SK-N-SH treated with all-trans-retinoic acid at 6 μM for 48 hours (cell line): Measurements from ENCODE around the gene OTOG.

ENCODE experiments used
- ATAC-seq: fragments of 200-7000 bp; cut with Tn5 transposase; 3 replicates; pipeline ENCODE4 v1.9.1; 2020; ENCODE audit warnings: mild to moderate bottlenecking, moderate library complexity
- ARNTL ChIP-seq: fragments of 450-650 bp; formaldehyde crosslinking; IDR thresholded peaks from 2 replicates; pipeline ENCODE4 v1.5.0; 2020; ENCODE audit warnings: low read depth, mild to moderate bottlenecking, moderate library complexity, borderline replicate concordance
- CSDC2 ChIP-seq: fragments of 250-450 bp; sonication (Bioruptor Pico); IDR thresholded peaks from 2 replicates; pipeline ENCODE4 v1.5.0; 2020; ENCODE audit warnings: mild to moderate bottlenecking, moderate library complexity
- ESRRG ChIP-seq: fragments of 250-450 bp; sonication (Bioruptor Pico); IDR thresholded peaks from 2 replicates; pipeline ENCODE4 v1.6.1; 2021; ENCODE audit warnings: mild to moderate bottlenecking
- GLIS3 ChIP-seq: fragments of 250-450 bp; sonication (Bioruptor Pico); IDR thresholded peaks from 2 replicates; pipeline ENCODE4 v1.5.0; 2020; ENCODE audit warnings: mild to moderate bottlenecking, moderate library complexity
- ISL1 ChIP-seq: fragments of 250-450 bp; sonication (Bioruptor Pico); IDR thresholded peaks from 2 replicates; pipeline ENCODE4 v2.1.2; 2022; ENCODE audit warnings: mild to moderate bottlenecking, moderate library complexity
- OSR1 ChIP-seq: fragments of 250-450 bp; sonication (Bioruptor Pico); IDR thresholded peaks from 2 replicates; pipeline ENCODE4 v1.8.0; 2022; ENCODE audit warnings: moderate library complexity, mild to moderate bottlenecking, inconsistent platforms
- PPARA ChIP-seq: fragments of 250-450 bp; sonication (Bioruptor Pico); IDR thresholded peaks from 2 replicates; pipeline ENCODE4 v1.5.0; 2020; ENCODE audit warnings: mild to moderate bottlenecking, borderline replicate concordance
- RARB ChIP-seq: fragments of 250-450 bp; sonication (Bioruptor Pico); IDR thresholded peaks from 2 replicates; pipeline ENCODE4 v1.8.0; 2021; ENCODE audit warnings: mild to moderate bottlenecking, moderate library complexity
- SNAI2 ChIP-seq: fragments of 250-450 bp; sonication (Bioruptor Pico); IDR thresholded peaks from 2 replicates; pipeline ENCODE4 v1.5.0; 2020; ENCODE audit warnings: mild to moderate bottlenecking, moderate library complexity
- TCF4 ChIP-seq: fragments of 250-450 bp; sonication (Bioruptor Pico); IDR thresholded peaks from 2 replicates; pipeline ENCODE4 v1.8.0; 2021; ENCODE audit warnings: mild to moderate bottlenecking, moderate library complexity, borderline replicate concordance
- TOX ChIP-seq: fragments of 250-450 bp; sonication (Bioruptor Pico); IDR thresholded peaks from 2 replicates; pipeline ENCODE4 v1.8.0; 2021; ENCODE audit warnings: mild to moderate bottlenecking, moderate library complexity, borderline replicate concordance
- ZC3H10 ChIP-seq: fragments of 250-450 bp; sonication (Bioruptor Pico); IDR thresholded peaks from 2 replicates; pipeline ENCODE4 v1.5.1; 2021; ENCODE audit warnings: mild to moderate bottlenecking, moderate library complexity
- ZFP3 ChIP-seq: fragments of 250-450 bp; sonication (Bioruptor Pico); IDR thresholded peaks from 2 replicates; pipeline ENCODE4 v1.5.0; 2020; ENCODE audit warnings: mild to moderate bottlenecking, moderate library complexity
- ZFP30 ChIP-seq: fragments of 450-650 bp; formaldehyde crosslinking; IDR thresholded peaks from 2 replicates; pipeline ENCODE4 v1.5.0; 2022; ENCODE audit warnings: mild to moderate bottlenecking, moderate library complexity
- ZNF565 ChIP-seq: fragments of 450-650 bp; formaldehyde crosslinking; conservative IDR thresholded peaks from 2 replicates; pipeline ENCODE4 v1.5.0; 2020; ENCODE audit warnings: low read depth, mild to moderate bottlenecking, moderate library complexity
- ZNF70 ChIP-seq: fragments of 450-650 bp; formaldehyde crosslinking; IDR thresholded peaks from 2 replicates; pipeline ENCODE4 v1.5.0; 2020; ENCODE audit warnings: mild to moderate bottlenecking, moderate library complexity
- ZNF8 ChIP-seq: fragments of 450-650 bp; formaldehyde crosslinking; IDR thresholded peaks from 2 replicates; pipeline ENCODE4 v1.5.0; 2020; ENCODE audit warnings: mild to moderate bottlenecking, moderate library complexity
- TF ChIP-seq, protein P1 (sequence below): fragments of 250-450 bp; sonication (Bioruptor Pico); IDR thresholded peaks from 2 replicates; pipeline ENCODE4 v1.8.0; 2021; ENCODE audit warnings: low read depth, mild to moderate bottlenecking, moderate library complexity, borderline replicate concordance
- TF ChIP-seq, protein P2 (sequence below): fragments of 250-450 bp; sonication (Bioruptor Pico); IDR thresholded peaks from 2 replicates; pipeline ENCODE4 v1.5.1; 2021; ENCODE audit warnings: mild to moderate bottlenecking, moderate library complexity
- TF ChIP-seq, protein P3 (sequence below): fragments of 250-450 bp; sonication (Bioruptor Pico); IDR thresholded peaks from 2 replicates; pipeline ENCODE4 v1.5.0; 2020; ENCODE audit warnings: mild to moderate bottlenecking, moderate library complexity
- TF ChIP-seq, protein P4 (sequence below): fragments of 250-450 bp; sonication (Bioruptor Pico); IDR thresholded peaks from 2 replicates; pipeline ENCODE4 v1.5.1; 2020; ENCODE audit warnings: low read depth, mild to moderate bottlenecking, moderate library complexity
- TF ChIP-seq, protein P5 (sequence below): fragments of 250-450 bp; sonication (Bioruptor Pico); IDR thresholded peaks from 2 replicates; pipeline ENCODE4 v1.8.0; 2020; ENCODE audit warnings: mild to moderate bottlenecking, moderate library complexity, borderline replicate concordance

The OTOG gene

DNA sequence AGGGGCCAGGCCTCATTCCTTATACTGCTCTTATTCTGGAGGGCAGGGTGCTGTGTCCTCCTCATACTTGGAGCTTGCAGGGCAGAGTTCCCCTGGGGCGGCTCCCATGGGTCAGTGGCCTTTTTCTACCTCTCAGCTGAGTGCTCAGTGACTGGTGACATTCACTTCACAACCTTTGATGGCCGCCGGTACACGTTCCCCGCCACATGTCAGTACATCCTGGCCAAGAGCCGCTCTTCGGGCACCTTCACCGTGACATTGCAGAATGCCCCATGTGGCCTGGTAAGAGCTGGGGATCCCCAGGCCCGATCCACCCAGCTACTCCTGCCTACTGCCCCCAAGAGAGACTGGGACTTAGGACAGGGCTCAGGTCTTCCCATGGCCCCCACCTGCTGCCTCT is 14.5 kb downstream of the OTOG start:
- TF ChIP-seq, protein P1, sequence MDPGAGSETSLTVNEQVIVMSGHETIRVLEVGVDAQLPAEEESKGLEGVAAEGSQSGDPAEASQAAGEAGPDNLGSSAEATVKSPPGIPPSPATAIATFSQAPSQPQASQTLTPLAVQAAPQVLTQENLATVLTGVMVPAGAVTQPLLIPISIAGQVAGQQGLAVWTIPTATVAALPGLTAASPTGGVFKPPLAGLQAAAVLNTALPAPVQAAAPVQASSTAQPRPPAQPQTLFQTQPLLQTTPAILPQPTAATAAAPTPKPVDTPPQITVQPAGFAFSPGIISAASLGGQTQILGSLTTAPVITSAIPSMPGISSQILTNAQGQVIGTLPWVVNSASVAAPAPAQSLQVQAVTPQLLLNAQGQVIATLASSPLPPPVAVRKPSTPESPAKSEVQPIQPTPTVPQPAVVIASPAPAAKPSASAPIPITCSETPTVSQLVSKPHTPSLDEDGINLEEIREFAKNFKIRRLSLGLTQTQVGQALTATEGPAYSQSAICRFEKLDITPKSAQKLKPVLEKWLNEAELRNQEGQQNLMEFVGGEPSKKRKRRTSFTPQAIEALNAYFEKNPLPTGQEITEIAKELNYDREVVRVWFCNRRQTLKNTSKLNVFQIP: no peak
- TF ChIP-seq SNAI2 (CRISPR knock-in tag) (no peak), ESRRG (CRISPR knock-in tag) (no peak), TOX (CRISPR knock-in tag) (no peak), PPARA (no peak), ARNTL (CRISPR knock-in tag) (no peak), ZNF8 (CRISPR knock-in tag) (no peak), CSDC2 (CRISPR knock-in tag) (no peak), ZC3H10 (CRISPR knock-in tag) (no peak), ZFP30 (CRISPR knock-in tag) (no peak)
- TF ChIP-seq, protein P2, sequence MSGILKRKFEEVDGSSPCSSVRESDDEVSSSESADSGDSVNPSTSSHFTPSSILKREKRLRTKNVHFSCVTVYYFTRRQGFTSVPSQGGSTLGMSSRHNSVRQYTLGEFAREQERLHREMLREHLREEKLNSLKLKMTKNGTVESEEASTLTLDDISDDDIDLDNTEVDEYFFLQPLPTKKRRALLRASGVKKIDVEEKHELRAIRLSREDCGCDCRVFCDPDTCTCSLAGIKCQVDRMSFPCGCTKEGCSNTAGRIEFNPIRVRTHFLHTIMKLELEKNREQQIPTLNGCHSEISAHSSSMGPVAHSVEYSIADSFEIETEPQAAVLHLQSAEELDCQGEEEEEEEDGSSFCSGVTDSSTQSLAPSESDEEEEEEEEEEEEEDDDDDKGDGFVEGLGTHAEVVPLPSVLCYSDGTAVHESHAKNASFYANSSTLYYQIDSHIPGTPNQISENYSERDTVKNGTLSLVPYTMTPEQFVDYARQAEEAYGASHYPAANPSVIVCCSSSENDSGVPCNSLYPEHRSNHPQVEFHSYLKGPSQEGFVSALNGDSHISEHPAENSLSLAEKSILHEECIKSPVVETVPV: no peak
- TF ChIP-seq, protein P3, sequence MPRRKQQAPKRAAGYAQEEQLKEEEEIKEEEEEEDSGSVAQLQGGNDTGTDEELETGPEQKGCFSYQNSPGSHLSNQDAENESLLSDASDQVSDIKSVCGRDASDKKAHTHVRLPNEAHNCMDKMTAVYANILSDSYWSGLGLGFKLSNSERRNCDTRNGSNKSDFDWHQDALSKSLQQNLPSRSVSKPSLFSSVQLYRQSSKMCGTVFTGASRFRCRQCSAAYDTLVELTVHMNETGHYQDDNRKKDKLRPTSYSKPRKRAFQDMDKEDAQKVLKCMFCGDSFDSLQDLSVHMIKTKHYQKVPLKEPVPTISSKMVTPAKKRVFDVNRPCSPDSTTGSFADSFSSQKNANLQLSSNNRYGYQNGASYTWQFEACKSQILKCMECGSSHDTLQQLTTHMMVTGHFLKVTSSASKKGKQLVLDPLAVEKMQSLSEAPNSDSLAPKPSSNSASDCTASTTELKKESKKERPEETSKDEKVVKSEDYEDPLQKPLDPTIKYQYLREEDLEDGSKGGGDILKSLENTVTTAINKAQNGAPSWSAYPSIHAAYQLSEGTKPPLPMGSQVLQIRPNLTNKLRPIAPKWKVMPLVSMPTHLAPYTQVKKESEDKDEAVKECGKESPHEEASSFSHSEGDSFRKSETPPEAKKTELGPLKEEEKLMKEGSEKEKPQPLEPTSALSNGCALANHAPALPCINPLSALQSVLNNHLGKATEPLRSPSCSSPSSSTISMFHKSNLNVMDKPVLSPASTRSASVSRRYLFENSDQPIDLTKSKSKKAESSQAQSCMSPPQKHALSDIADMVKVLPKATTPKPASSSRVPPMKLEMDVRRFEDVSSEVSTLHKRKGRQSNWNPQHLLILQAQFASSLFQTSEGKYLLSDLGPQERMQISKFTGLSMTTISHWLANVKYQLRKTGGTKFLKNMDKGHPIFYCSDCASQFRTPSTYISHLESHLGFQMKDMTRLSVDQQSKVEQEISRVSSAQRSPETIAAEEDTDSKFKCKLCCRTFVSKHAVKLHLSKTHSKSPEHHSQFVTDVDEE (CRISPR knock-in tag): no peak
- TF ChIP-seq, protein P4, sequence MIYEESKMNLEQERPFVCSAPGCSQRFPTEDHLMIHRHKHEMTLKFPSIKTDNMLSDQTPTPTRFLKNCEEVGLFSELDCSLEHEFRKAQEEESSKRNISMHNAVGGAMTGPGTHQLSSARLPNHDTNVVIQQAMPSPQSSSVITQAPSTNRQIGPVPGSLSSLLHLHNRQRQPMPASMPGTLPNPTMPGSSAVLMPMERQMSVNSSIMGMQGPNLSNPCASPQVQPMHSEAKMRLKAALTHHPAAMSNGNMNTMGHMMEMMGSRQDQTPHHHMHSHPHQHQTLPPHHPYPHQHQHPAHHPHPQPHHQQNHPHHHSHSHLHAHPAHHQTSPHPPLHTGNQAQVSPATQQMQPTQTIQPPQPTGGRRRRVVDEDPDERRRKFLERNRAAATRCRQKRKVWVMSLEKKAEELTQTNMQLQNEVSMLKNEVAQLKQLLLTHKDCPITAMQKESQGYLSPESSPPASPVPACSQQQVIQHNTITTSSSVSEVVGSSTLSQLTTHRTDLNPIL (CRISPR knock-in tag): no peak
- ATAC-seq: no peak

DNA sequence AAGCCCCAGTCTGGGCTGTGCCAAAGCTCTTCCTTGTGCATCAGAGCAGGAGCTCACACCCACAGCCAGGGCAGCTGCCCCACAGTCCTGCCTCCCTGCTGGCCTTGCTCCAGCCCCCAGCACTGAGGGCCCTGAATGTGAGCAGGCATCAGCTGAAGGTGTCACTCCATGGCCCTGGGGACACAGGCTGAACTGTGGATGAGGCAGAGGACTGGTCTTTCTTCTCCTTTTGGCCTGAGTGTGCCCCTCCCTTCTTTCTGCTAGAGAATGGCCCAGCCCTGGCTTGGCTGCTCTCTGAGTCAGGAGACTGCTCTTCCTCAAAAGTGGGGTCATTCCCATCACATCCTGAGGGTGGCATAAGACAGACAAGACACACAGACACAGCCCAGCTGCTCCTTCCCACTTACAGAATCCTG is 16.2 kb downstream of the OTOG start:
- ATAC-seq: peak; percentile 66; the same call in 2 of the 3 replicates
- no peak for TF ChIP-seq ZNF70 (CRISPR knock-in tag)
- TF ChIP-seq, protein P2: no peak
- no peak for TF ChIP-seq ZFP3
- TF ChIP-seq RARB (CRISPR knock-in tag): no peak
- TF ChIP-seq, protein P5, sequence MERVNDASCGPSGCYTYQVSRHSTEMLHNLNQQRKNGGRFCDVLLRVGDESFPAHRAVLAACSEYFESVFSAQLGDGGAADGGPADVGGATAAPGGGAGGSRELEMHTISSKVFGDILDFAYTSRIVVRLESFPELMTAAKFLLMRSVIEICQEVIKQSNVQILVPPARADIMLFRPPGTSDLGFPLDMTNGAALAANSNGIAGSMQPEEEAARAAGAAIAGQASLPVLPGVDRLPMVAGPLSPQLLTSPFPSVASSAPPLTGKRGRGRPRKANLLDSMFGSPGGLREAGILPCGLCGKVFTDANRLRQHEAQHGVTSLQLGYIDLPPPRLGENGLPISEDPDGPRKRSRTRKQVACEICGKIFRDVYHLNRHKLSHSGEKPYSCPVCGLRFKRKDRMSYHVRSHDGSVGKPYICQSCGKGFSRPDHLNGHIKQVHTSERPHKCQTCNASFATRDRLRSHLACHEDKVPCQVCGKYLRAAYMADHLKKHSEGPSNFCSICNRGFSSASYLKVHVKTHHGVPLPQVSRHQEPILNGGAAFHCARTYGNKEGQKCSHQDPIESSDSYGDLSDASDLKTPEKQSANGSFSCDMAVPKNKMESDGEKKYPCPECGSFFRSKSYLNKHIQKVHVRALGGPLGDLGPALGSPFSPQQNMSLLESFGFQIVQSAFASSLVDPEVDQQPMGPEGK (CRISPR knock-in tag): no peak
- no peak for TF ChIP-seq ZNF565
- no peak for TF ChIP-seq OSR1 (CRISPR knock-in tag)
- TF ChIP-seq ZNF8 (CRISPR knock-in tag): no peak
- TF ChIP-seq, protein P1: no peak
- no peak for TF ChIP-seq TCF4 (CRISPR knock-in tag)
- TF ChIP-seq ISL1: no peak
- no peak for TF ChIP-seq ESRRG (CRISPR knock-in tag)
- TF ChIP-seq ZFP30 (CRISPR knock-in tag): no peak
- TF ChIP-seq GLIS3 (CRISPR knock-in tag): no peak
- TF ChIP-seq, protein P3 (CRISPR knock-in tag): no peak
- TF ChIP-seq SNAI2 (CRISPR knock-in tag): no peak
- TF ChIP-seq, protein P4 (CRISPR knock-in tag): no peak
- no peak for TF ChIP-seq TOX (CRISPR knock-in tag)
- TF ChIP-seq CSDC2 (CRISPR knock-in tag): no peak
- TF ChIP-seq ARNTL (CRISPR knock-in tag): no peak
